PC-9 (cell line): ENCODE measurements around the gene HLCS.

Source experiments
- EZH2 ChIP-seq: fragments of 200-600 bp; sonication (generic); IDR thresholded peaks from 2 replicates; pipeline ENCODE4 v1.8.0; 2017; ENCODE audit warnings: antibody characterized with exemption, low read depth
- TF ChIP-seq, protein P1 (sequence below): fragments of 200-600 bp; sonication (generic); conservative IDR thresholded peaks from 2 replicates; pipeline ENCODE4 v1.6.1; 2017; ENCODE audit warnings: mixed run types, antibody characterized with exemption, mild to moderate bottlenecking, moderate library complexity

DNA sequence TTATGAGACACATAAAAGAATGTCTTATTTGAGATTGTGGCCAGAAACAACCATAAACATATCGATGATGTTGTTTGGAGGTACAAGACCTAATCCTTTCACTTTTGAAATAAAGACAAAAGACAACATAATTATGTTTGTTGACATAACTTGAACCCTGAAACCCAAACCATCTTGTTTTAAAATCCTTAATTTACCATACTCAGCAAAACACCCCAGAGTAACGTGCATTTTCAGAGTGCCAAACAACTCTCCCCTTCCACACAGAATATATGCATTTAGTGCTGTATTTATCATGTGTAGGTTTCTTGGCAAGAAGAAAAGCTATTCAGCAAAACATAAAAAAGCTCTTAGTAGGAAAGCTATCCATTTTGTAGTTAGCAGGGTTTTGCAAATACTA lies 250.1 kb downstream of the HLCS start:
- TF ChIP-seq, protein P1, sequence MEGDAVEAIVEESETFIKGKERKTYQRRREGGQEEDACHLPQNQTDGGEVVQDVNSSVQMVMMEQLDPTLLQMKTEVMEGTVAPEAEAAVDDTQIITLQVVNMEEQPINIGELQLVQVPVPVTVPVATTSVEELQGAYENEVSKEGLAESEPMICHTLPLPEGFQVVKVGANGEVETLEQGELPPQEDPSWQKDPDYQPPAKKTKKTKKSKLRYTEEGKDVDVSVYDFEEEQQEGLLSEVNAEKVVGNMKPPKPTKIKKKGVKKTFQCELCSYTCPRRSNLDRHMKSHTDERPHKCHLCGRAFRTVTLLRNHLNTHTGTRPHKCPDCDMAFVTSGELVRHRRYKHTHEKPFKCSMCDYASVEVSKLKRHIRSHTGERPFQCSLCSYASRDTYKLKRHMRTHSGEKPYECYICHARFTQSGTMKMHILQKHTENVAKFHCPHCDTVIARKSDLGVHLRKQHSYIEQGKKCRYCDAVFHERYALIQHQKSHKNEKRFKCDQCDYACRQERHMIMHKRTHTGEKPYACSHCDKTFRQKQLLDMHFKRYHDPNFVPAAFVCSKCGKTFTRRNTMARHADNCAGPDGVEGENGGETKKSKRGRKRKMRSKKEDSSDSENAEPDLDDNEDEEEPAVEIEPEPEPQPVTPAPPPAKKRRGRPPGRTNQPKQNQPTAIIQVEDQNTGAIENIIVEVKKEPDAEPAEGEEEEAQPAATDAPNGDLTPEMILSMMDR = no peak
- TF ChIP-seq EZH2 = no peak
